HG02943 (cell line): ENCODE measurements around the gene HNMT.
"Not testable (repeated sequence)": the region's sequence is repeated elsewhere in the genome, so short reads cannot be mapped to it uniquely, and the experiment has no call there.

ENCODE experiments used
- ATAC-seq: cut with Tn5 transposase; IDR thresholded peaks from one replicate; pipeline ENCODE4 v1.9.1; 2021; ENCODE audit warnings: mild to moderate bottlenecking, low read depth, moderate library complexity; ENCODE audit not compliant: unreplicated experiment

HNMT gene

DNA sequence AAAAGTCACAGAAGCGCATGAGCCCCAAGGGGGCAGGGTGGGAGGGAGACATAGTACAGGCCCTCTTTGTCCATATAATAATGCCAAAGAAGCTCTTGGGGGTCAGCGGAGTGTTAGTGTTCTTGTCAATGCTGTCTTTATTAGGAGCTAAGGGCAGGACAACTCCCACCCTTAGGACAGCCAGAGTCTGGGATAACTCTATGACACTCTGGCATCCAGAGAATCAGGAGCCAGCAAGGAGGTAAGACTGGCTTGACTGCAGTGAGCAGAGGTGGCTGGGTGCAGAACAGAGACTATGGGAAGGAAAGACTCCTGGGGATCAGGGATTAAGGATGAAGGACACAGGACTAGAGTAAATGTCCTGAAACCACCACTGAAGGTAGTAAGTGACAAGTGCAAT, 19.0 kb upstream of the HNMT start:
- no peak for ATAC-seq

DNA sequence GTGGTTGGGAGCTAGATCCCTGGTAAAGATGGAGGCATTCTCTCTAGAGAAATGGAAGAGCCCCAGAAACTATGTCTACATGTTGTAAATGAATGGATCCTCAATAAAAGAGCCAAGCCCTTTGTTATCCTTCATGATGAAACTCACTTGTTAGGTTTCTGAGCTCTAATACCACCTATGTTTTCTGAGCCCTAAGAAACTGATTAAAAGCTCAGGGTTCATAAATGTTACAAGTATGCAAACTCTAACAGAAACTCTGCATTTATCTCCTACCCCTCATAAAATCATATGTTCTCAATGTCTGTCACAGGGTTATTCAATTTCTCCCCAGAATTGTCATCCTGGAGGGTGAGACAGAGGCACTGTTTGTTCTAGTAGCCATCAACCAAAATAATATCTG, 18.0 kb upstream of the HNMT start:
- no peak for ATAC-seq

DNA sequence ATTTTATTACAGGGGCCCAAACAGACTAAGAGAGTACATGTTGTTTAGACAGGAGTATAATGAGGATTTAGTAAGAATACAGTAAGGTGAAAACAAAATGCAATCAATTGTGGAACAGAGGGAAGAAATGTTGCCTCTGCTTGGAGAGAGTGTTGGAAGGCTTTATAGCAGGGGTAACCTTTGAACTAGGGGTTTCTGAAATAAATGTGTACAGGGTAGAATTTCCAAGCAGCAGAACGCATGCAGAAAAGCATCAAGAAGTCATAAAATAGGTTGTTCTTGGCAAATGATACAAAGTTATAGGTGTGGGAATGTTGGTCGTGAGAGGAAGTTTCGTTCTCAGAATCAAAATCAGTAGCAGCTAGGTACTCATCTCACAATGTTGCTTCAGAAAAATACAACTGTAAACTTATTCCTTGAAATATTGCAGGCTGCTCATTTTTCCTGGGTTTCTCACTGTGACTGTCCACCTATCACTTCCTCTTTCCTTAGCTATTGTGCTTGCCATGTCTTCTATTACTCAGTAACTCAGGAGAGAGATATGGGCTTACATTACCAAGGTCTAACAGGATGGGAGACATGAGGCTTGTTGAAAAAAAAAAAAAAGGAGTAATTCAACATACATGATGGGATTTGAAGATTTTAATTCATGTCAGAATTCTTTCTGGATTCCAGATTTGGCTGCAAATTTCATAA, 17.1 kb upstream of the HNMT start:
- no peak for ATAC-seq

DNA sequence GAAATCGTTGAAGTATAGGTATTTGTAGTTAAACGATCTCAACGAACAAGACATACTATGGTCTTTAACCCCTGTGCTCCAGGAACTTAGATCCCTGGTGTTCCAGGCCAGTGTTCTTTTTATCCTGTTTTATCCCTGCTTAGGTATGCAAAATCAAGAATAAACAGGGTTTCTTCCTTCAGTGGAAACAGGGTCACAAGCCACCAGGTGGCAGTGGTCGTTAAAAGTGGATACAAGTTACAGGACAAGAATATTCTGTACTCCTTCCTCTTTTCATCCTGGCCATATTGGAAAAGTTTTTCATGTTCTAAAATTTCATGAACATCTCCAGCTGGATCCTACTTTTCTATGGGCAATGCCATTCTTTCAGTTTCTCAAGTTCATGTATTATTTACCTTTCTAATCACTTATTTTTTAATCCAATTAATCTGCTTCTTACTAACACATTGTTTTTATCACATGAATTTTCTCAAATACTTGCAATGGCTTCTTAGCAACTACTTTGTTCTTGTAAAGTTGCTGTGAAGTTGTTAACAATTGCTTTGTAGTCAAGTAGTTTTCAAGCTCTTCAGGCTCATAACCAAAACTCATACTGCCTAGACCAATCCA, 16.4 kb upstream of the HNMT start:
- ATAC-seq = no peak

DNA sequence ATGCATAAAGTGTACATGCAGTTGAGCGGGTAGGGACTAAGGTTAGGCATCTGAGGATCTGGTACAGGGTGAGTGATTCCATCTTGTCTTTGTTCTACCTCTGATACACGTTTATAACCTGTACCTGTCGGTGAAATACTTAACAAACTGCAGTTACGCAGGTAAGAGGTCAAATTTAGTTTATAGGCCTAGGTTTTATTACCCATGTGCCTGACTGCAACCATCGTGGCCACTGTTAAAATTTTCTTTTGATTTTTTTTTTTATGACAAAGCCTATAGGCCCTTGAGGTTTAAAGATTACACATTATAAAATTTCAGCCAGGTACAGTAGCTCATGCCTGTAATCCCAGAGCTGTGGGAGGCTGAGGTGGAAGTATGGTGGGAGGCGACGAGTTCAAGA, 15.4 kb upstream of the HNMT start:
- no peak for ATAC-seq

DNA sequence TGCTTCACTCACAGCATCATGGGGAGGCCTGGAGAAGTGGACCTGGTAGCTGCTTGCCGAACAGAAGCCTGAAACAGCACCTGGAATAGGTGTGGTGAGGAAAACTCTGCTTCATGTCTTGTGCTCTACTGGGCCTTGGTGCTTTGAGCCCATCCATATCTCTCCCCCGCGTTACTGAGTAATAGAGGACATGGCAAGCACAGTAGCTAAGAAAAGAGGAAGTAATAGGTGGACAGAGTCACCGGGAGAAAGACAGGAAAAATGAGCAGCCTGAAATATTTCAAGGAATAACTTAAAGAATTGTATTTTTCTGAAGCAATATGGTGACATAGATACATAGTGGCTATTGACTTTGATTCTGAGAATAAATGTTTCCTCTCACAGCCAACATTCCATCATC, 14.0 kb upstream of the HNMT start:
- no peak for ATAC-seq

GRCh38 chr2:137951586-137951985, 12.7 kb upstream of the HNMT start:
- ATAC-seq = no peak

DNA sequence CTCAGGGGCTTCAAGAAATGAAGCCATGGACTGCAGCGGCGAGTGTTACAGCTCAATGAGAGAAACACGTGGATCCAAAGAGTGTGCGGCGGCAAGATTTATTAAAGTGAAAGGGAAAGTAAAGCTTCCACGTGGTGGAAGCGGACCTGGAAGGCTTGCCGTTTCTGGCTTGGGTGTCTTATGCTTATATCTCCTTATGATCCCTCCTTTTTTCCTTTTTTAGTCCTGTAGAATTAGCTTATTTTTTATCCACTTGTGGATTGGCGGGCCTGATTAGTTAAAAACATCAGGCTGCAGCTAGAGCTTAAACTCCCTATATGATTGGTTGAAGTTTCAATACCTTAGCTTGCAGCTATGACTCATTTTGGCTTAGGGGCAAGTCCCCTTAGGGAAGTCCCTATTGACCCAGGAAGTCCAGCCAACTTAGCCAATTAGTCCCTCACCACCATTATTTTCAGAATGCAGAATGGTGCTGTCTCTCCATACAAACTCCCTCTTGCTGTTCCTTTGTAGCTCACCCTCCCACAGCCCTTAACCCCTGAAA, 11.6 kb upstream of the HNMT start:
- no peak for ATAC-seq

- no peak for ATAC-seq
These were observed 8.7 kb upstream of the HNMT start for GRCh38 chr2:137955536-137955935.

DNA sequence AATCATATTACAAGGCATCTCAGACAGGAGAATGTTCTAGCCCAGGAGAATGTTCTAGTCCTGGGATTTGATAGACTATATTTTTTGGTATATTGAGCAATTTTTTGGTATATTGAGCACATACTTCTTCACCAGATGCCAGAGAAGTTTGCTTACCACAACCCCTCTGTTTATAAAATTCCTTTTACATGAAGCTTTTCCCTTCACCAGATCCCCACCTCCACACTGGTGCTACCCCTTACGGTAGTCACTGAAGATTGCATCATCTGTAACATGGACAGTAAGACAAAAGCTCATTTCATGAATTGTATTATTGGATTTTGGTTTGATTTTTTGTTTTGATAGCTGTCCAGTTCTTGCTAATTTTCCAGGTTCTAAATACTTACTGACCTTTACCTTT, 7.2 kb upstream of the HNMT start:
- ATAC-seq = no peak

DNA sequence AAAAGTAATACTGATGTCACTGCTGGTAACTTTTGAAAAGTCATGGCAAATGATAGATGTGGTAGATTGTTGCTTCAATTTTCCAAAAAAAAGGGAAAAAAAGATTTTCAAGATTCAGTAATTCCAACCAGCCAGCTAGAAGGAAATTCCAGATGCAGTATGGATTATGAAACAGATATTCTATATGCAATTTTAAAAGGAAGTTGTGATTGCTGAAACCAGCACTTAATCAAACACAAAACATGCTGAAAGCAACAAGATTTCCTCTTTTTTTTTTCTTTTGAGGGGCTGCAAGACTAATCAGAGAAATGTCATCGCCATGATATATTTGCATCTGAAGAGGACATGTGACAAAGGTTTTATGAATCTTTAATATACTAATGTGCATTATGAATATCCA, 5.1 kb upstream of the HNMT start:
- ATAC-seq = no peak

GRCh38 chr2:137960223-137960622, 4.0 kb upstream of the HNMT start:
- no peak for ATAC-seq

DNA sequence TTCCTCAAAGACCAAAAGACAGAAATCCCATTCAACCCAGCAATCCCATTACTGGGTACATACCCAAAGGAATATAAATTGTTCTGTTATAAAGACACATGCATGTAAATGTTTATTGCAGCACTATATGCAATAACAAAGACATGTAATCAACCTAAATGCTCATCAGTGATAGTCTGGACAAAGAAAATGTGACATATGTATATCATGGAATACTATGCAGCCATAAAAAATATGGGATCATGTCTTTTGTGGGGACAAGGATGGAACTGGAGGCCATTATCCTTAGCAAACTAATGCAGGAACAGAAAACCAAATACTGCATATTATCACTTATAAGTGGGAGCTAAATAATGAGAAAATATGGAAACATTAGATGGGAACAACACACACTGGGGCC, 2.7 kb upstream of the HNMT start:
- no peak for ATAC-seq

- ATAC-seq = no peak
These were observed 673 bp upstream of the HNMT start for GRCh38 chr2:137963535-137964065.

GRCh38 chr2:137964859-137965459, 686 bp downstream of the HNMT start:
- ATAC-seq = no peak

DNA sequence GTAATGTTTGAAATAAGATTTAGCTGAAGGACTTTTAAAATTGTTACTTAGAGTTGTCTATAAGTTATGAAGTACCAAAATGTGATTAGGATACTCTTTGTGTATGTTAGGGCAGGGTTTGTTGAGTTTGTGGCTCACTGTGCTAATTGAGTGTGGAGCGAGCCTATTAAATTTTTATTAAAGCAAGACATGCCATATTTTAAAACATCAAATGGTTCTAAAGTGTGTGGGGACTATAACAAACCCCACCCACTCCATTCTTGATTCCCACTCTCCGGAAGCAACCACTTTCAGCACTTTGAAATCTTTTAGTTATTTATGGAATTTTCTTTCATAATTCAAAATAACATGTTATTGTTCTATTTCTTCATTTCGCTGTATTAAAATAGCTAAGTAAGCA, 1.8 kb downstream of the HNMT start:
- no peak for ATAC-seq

DNA sequence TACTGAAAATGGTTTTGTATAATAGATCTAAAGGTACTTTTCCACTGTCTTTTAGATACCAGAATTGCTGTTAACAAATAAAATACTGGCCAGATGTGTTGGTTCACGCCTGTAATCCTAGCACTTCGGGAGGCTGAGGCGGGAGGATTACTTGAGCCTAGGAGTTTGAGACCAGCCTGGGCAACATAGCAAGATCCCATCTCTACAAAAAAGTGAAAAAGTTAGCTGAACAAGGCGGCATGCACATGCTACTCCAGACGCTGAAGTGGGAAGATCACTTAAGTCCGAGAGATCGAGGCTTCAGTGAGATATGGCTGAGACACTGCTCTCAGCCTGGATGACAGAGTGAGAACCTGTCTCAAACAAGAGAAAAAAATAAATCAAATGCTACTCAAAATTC, 2.8 kb downstream of the HNMT start:
- ATAC-seq = no peak

GRCh38 chr2:137968477-137969417, 4.5 kb downstream of the HNMT start:
- ATAC-seq = no peak

GRCh38 chr2:137969418-137969765, 5.1 kb downstream of the HNMT start:
- no peak for ATAC-seq

DNA sequence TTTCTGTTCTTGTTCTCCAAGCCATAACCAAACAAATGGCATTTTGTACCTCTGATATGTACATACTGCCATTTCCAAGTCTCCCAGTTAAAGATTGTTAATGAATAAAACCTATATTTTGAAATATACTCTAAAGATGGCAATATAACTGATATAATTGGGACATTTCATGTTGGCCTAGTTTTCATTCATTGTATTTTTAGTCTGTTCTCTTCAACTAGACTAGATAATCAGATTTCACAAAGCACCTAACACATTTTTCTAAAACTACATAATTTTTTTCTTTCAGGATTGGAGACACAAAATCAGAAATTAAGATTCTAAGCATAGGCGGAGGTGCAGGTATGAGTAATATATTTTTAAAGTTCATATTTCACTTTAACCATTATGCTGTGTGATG, 5.6 kb downstream of the HNMT start:
- no peak for ATAC-seq

DNA sequence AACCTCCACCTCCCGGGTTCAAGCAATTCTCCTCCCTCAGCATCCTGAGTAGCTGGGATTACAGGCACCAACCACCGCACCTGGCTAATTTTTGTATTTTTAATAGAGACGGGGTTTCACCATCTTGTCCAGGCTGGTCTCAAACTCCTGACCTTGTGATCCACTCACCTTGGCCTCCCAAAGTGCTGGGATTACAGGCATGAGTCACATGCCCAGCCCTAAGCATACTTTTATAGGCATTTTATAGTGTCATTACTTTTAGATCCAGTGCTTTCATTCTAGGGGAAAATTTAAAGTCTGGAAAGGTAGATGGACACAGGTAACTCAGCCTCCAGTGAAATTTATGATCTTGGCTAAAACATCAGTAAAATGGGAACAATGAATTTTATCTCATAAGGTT, 7.0 kb downstream of the HNMT start:
- ATAC-seq = not testable (repeated sequence)
